Pancreas (tissue), 10 donors: ENCODE measurements around the gene HERC2. TPM values are rescaled to one million over a fixed set of nuclear protein-coding genes. Genes with fewer than 3 reads are reported as not detected.

ENCODE experiments used
- ATAC-seq, 4 donors: fragments of 200-7000 bp; cut with Tn5 transposase; one replicate each; pipeline versions ENCODE4 v1.8.0 to v1.9.1; 2020; ENCODE audit warnings: mild to moderate bottlenecking in 4 of 4, moderate library complexity in 4 of 4
- DNase-seq, 6 donors: peaks; one replicate each; pipeline ENCODE4 v3.0.0-alpha.2; 2020
- FAIRE-seq: peaks from 2 replicates; lab custom pipeline; 2012; peaks lifted over from hg19 to GRCh38; lab: Jason Lieb, UNC
- H3K27ac ChIP-seq, 4 donors: fragments of 200-600 bp; sonication (generic); 1 replicate in 3 of 4; 2 replicates in 1 of 4; pipeline versions ENCODE4 v1.5.0 to v1.8.0; 2020
- H3K27me3 ChIP-seq, 4 donors: fragments of 200-600 bp; one replicate each; pipeline ENCODE4 v1.8.0; 2021
- H3K36me3 ChIP-seq, 3 donors: fragments of 200-600 bp; sonication (generic) in 1 of 3; one replicate each; pipeline versions ENCODE4 v1.5.0 to v1.8.0; 2020 to 2021
- H3K4me1 ChIP-seq, 3 donors: fragments of 200-600 bp; one replicate each; pipeline ENCODE4 v1.8.0; 2021
- H3K4me3 ChIP-seq, 4 donors: fragments of 200-600 bp; sonication (generic) in 2 of 4; one replicate each; pipeline versions ENCODE4 v1.5.0 to v1.8.0; 2020 to 2021
- H3K9me3 ChIP-seq, 4 donors: fragments of 200-600 bp; one replicate each; pipeline ENCODE4 v1.8.0; 2021
- CTCF ChIP-seq, 4 donors: fragments of 200-600 bp; sonication (generic) in 3 of 4; IDR thresholded peaks; one replicate each; pipeline versions ENCODE4 v1.5.0 to v1.8.0; 2021; ENCODE audit warnings: antibody characterized with exemption in 4 of 4
- WGBS, 2 donors: extraction: QIAGEN DNeasy Blood & Tissue Kit; methylation state at CpG; one replicate each; pipeline ENCODE4 v1.1.7; 2013; 5-methylcytosine and 5-hydroxymethylcytosine counted together
- intact Hi-C, 3 donors: fragments of 100-400 bp; cut with DNase I; formaldehyde crosslinking; loops; one replicate each; pipeline versions ENCODE4 v1.11.1 to v1.14.2; 2022
- polyA plus RNA-seq, 2 donors: library from polyadenylated mRNA; stranded (reverse); fragments of 200-250 nt; gene quantifications; one replicate each; pipeline ENCODE4 v1.2.3, GENCODE V29; 2013
- total RNA-seq, 6 donors: library from RNA; stranded (reverse); fragmentation: NEBNext Ultra II Directional in 4 of 6; extraction: Animal tissue kit (Norgen Biotek cat#: 25700) in 4 of 6; gene quantifications; one replicate each; pipeline versions ENCODE4 v1.2.1 to v1.2.4, GENCODE V29; 2021 to 2023
- donor health status: healthy with polysubstance abuse.
- donor health status: DM: no; HTN: no; CAD: no; lungs with moderate emphysema.
- donor health status: DM: no; HTN: no; CAD: no.
- donor health status: control.
- donor health status: control.
- donor health status: Bipolar disorder and iron deficiency.
- donor health status: DM: yes; HTN: yes; CAD: no.
- donor health status: DM: no; HTN: no; CAD: no.
- donor health status: DM: no; HTN: no; CAD: no.
- donor health status: DM: yes; HTN: yes; CAD: no.

The HERC2 gene
- total and polyA plus RNA-seq, 8 donors, result 23.7 to 38.7 (median 26.4) TPM

- FAIRE-seq, result no peak
- 58 to 60% methylated on average over 1 of the region's 1 CpG for WGBS, 2 donors
- Histone ChIP-seq H3K36me3 (no peaks in the 10 kb centered on the region), H3K9me3 (no peaks in the 10 kb centered on the region), H3K4me3 (no peak overlapping the region), H3K4me1 (no peaks in the 10 kb centered on the region), H3K27me3 (no peaks in the 10 kb centered on the region), H3K27ac (no peak overlapping the region)
- DNase-seq, result no peak
- no peak for ATAC-seq
- intact Hi-C loops, result no loop called here
- no peak for TF ChIP-seq CTCF (IDR thresholded peaks at IDR 0.05)
Measured at GRCh38 chr15:28075573-28075972, 246.4 kb downstream of the HERC2 start.

- ATAC-seq (no peak), FAIRE-seq (no peak), DNase-seq (no peak)
- intact Hi-C loops, result no loop called here
- H3K27ac ChIP-seq, result no peak overlapping the region
- no peak overlapping the region for H3K4me3 ChIP-seq
- 36 to 73% methylated on average over 1 of the region's 1 CpG for WGBS, 2 donors
- no peak for TF ChIP-seq CTCF (IDR thresholded peaks at IDR 0.05)
- H3K4me1 ChIP-seq, result no peaks in the 10 kb centered on the region
- no peaks in the 10 kb centered on the region for H3K36me3 ChIP-seq
- peaks cover 0 to 8% (median 0%) of the 10 kb centered on the region in 4 donors for H3K27me3 ChIP-seq
- H3K9me3 ChIP-seq, result no peaks in the 10 kb centered on the region
Measured at GRCh38 chr15:28068930-28069329, 253.0 kb downstream of the HERC2 start.

- Histone ChIP-seq H3K4me1 (no peaks in the 10 kb centered on the region), H3K36me3 (no peaks in the 10 kb centered on the region), H3K4me3 (no peak overlapping the region), H3K9me3 (no peaks in the 10 kb centered on the region), H3K27me3 (peaks cover 0 to 8% (median 0%) of the 10 kb centered on the region in 4 donors), H3K27ac (no peak overlapping the region)
- DNase-seq (no peak), ATAC-seq (no peak), FAIRE-seq (no peak)
- 14 to 16% methylated on average over 3 of the region's 3 CpGs for WGBS, 2 donors
- no peak for TF ChIP-seq CTCF (IDR thresholded peaks at IDR 0.05)
- intact Hi-C loops, result no loop called here
Measured at GRCh38 chr15:28066231-28066630, 255.7 kb downstream of the HERC2 start.

Other genes starting within 250 kb of the HERC2 start
- gene OCA2, start 222.9 kb downstream of the HERC2 start, total RNA-seq, result under 1 TPM in 3 of 6 donors, not detected in 3; 0.12 to 0.31 (median 0.12) TPM
- under 1 TPM in 1 of 2 donors, not detected in 1; 0.23 TPM for gene OCA2, start 222.9 kb downstream of the HERC2 start, polyA plus RNA-seq
- not detected for gene GOLGA6L24, start 35.9 kb upstream of the HERC2 start, total RNA-seq
- under 1 TPM in 1 of 2 donors, not detected in 1; 0.07 TPM for gene GOLGA6L24, start 35.9 kb upstream of the HERC2 start, polyA plus RNA-seq
- under 1 TPM in 1 of 6 donors, not detected in 5; 0.09 TPM for gene GOLGA8F, start 56.5 kb upstream of the HERC2 start, total RNA-seq
- gene GOLGA8F, start 56.5 kb upstream of the HERC2 start, polyA plus RNA-seq, result not detected
- gene GOLGA8G, start 210.8 kb upstream of the HERC2 start, total RNA-seq, result under 1 TPM in 1 of 6 donors, not detected in 5; 0.08 TPM
- gene GOLGA8G, start 210.8 kb upstream of the HERC2 start, polyA plus RNA-seq, result under 1 TPM in 1 of 2 donors, not detected in 1; 0.08 TPM
- gene GOLGA6L25, start 231.4 kb upstream of the HERC2 start, total RNA-seq, result not detected
- gene GOLGA6L25, start 231.4 kb upstream of the HERC2 start, polyA plus RNA-seq, result not detected